ENCODE results near the gene RBMS1. TPM values are rescaled to one million over a fixed set of nuclear protein-coding genes. Genes with fewer than 3 reads are reported as not detected.

The RBMS1 gene
- total RNA-seq, 1 experiment from 2014 or later = 38.8 TPM

DNA sequence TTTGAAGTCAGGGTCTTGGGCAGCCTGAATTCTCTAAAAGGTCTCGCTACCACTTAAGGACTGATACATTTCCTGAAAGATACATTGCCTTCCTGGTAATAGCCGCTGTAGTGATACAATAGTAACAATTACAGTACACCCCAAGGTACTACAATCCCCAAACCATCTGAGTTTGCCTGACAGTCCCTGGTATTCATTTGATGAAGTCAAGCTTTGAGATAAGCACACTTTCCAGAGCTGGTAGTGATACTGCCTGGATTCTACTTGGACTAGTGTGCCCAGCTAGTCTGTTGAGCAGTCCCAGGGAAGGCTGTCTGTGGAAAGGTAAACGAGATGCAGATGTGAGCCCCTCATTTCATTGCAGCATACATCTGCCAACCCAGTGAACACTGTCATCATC, 269.1 kb downstream of the RBMS1 start:
- H2AFZ ChIP-seq (ENCODE audit: low read length) = no peak overlapping the region
- ATAC-seq (no peak), DNase-seq (no peak)
- H3K27ac ChIP-seq (ENCODE audit: low read length) = peak overlapping the region; percentile 87
- no peaks in the 10 kb centered on the region for H3K79me2 ChIP-seq (ENCODE audit: low read length)
- H4K20me1 ChIP-seq (ENCODE audit: low read length) = no peaks in the 10 kb centered on the region
- H3K9ac ChIP-seq (ENCODE audit: low read length) = peak overlapping the region; percentile 20; the same call in 1 of the 2 replicates
- ChIA-PET CTCF (no interaction called here), POLR2A (ENCODE audit: unreplicated experiment) (interaction anchor here (0.6 kb wide), 1 partner anchor 1804 kb away, joined by 17 read pairs; no protein-coding TSS in a partner anchor)
- no peaks in the 10 kb centered on the region for H3K9me3 ChIP-seq (ENCODE audit: low read length)
- peak overlapping the region; percentile 4; the same call in 1 of the 2 replicates for H3K4me3 ChIP-seq (ENCODE audit: low read length)
- peak overlapping the region; percentile 71 for H3K4me2 ChIP-seq (ENCODE audit: low read length)
- no peak for TF ChIP-seq EZH2 (IDR thresholded peaks at IDR 0.05; ENCODE audit: low read length, unreplicated experiment)
- no peak for TF ChIP-seq EZH2phosphoT487 (IDR thresholded peaks at IDR 0.05; ENCODE audit: borderline replicate concordance, low read length)
- TF ChIP-seq CTCF (conservative IDR thresholded peaks at IDR 0.05; ENCODE audit: low read depth, low read length) = no peak
- H3K36me3 ChIP-seq (ENCODE audit: low read depth, low read length) = no peaks in the 10 kb centered on the region
- intact Hi-C loops (cut with micrococcal nuclease) = loop anchor here (1.0 kb wide), 1 partner anchor 10 kb away; no protein-coding TSS in a partner anchor
- no TSS peak for BruUV-seq (replicated peaks)
- no peaks in the 10 kb centered on the region for H3K9me2 ChIP-seq (replicated peaks; ENCODE audit: low read length)
- peaks cover 98% of the 10 kb centered on the region for H3K4me1 ChIP-seq (ENCODE audit: insufficient read depth, low read length)
- H3F3A ChIP-seq (ENCODE audit: low read length, unreplicated experiment) = no peaks in the 10 kb centered on the region
- H3K27me3 ChIP-seq (ENCODE audit: low read length) = no peaks in the 10 kb centered on the region

DNA sequence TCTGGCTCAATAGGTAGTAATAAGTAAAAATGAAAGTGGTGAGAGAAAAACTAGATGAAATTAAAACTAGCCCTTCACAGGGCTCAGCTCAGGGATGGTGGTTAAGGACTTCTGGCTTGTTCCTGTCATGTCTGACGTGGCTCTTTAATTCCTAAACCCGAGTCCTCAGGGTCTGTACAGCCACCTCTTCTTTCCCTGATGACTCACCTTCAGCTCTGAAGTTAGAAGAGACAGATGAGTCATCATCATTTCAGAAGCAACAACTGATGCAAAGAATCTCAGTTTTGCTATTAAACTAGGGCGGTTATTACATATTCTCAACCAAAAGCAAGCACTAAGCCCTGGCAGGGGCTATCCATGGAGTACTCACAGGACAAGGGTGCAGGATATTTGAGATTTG, 269.5 kb downstream of the RBMS1 start:
- intact Hi-C loops (cut with micrococcal nuclease) = loop anchor here (1.0 kb wide), 1 partner anchor 10 kb away; no protein-coding TSS in a partner anchor
- H3K36me3 ChIP-seq (ENCODE audit: low read depth, low read length) = no peaks in the 10 kb centered on the region
- H3K4me1 ChIP-seq (ENCODE audit: insufficient read depth, low read length) = peaks cover 94% of the 10 kb centered on the region
- DNase-seq (peak; percentile 96), ATAC-seq (peak; percentile 69)
- H2AFZ ChIP-seq (ENCODE audit: low read length) = no peak overlapping the region
- no peaks in the 10 kb centered on the region for H3K9me3 ChIP-seq (ENCODE audit: low read length)
- ChIA-PET CTCF (interaction anchor here (0.6 to 0.8 kb wide), 2 partner anchors 10 to 15 kb away, joined by 3 to 5 read pairs; no protein-coding TSS in a partner anchor), POLR2A (ENCODE audit: unreplicated experiment) (interaction anchor here (0.5 to 0.7 kb wide), 3 partner anchors 28 to 1804 kb away, joined by 3 to 17 read pairs (median 4); no protein-coding TSS in a partner anchor)
- H3K79me2 ChIP-seq (ENCODE audit: low read length) = no peaks in the 10 kb centered on the region
- H4K20me1 ChIP-seq (ENCODE audit: low read length) = no peaks in the 10 kb centered on the region
- H3K9me2 ChIP-seq (replicated peaks; ENCODE audit: low read length) = no peaks in the 10 kb centered on the region
- TF ChIP-seq EZH2 (IDR thresholded peaks at IDR 0.05; ENCODE audit: low read length, unreplicated experiment) (no peak), CTCF (conservative IDR thresholded peaks at IDR 0.05; ENCODE audit: low read depth, low read length) (no peak), EZH2phosphoT487 (IDR thresholded peaks at IDR 0.05; ENCODE audit: borderline replicate concordance, low read length) (no peak)
- peak overlapping the region; percentile 28; the same call in 1 of the 2 replicates for H3K4me3 ChIP-seq (ENCODE audit: low read length)
- H3K9ac ChIP-seq (ENCODE audit: low read length) = peak overlapping the region; percentile 46
- no peaks in the 10 kb centered on the region for H3K27me3 ChIP-seq (ENCODE audit: low read length)
- no peaks in the 10 kb centered on the region for H3F3A ChIP-seq (ENCODE audit: low read length, unreplicated experiment)
- H3K4me2 ChIP-seq (ENCODE audit: low read length) = peak overlapping the region; percentile 71
- peak overlapping the region; percentile 87 for H3K27ac ChIP-seq (ENCODE audit: low read length)
- no TSS peak for BruUV-seq (replicated peaks)

DNA sequence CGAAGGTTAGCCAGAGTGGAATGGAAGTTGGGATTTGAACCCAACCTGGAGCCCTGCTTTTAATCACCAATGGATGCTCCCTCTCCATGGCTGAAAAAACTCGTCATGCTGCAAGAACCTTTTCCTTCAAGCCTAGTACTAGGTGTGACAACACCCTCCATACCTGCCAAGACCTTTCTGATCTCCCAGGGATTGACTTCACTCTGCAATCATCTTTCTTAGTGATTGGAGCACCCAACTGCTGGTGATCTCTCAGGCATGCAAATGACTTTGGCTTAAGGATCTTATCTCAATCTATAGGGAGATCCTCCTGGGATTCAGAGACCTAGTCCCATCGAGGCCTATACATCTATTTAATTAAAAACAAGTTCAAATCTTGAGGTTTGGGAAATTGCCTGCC, 270.0 kb downstream of the RBMS1 start:
- Histone ChIP-seq H3K27me3 (ENCODE audit: low read length) (no peaks in the 10 kb centered on the region), H3K27ac (ENCODE audit: low read length) (peak overlapping the region; percentile 87), H3K4me2 (ENCODE audit: low read length) (peak overlapping the region; percentile 71), H3K36me3 (ENCODE audit: low read depth, low read length) (no peaks in the 10 kb centered on the region), H4K20me1 (ENCODE audit: low read length) (no peaks in the 10 kb centered on the region), H3F3A (ENCODE audit: low read length, unreplicated experiment) (no peaks in the 10 kb centered on the region), H3K9ac (ENCODE audit: low read length) (peak overlapping the region; percentile 46), H3K79me2 (ENCODE audit: low read length) (no peaks in the 10 kb centered on the region), H3K9me3 (ENCODE audit: low read length) (no peaks in the 10 kb centered on the region), H3K4me3 (ENCODE audit: low read length) (peak overlapping the region; percentile 28; the same call in 1 of the 2 replicates), H3K4me1 (ENCODE audit: insufficient read depth, low read length) (peaks cover 89% of the 10 kb centered on the region), H2AFZ (ENCODE audit: low read length) (no peak overlapping the region), H3K9me2 (replicated peaks; ENCODE audit: low read length) (no peaks in the 10 kb centered on the region)
- DNase-seq = no peak
- no TSS peak for BruUV-seq (replicated peaks)
- TF ChIP-seq EZH2 (IDR thresholded peaks at IDR 0.05; ENCODE audit: low read length, unreplicated experiment) = no peak
- TF ChIP-seq CTCF (conservative IDR thresholded peaks at IDR 0.05; ENCODE audit: low read depth, low read length) = no peak
- TF ChIP-seq EZH2phosphoT487 (IDR thresholded peaks at IDR 0.05; ENCODE audit: borderline replicate concordance, low read length) = no peak
- intact Hi-C loops (cut with micrococcal nuclease) = no loop called here
- POLR2A ChIA-PET (ENCODE audit: unreplicated experiment) = interaction anchor here (0.5 to 0.7 kb wide), 2 partner anchors 29 to 144 kb away, joined by 3 to 4 read pairs; no protein-coding TSS in a partner anchor
- CTCF ChIA-PET = interaction anchor here (0.6 to 0.8 kb wide), 2 partner anchors 9 to 15 kb away, joined by 3 to 5 read pairs; no protein-coding TSS in a partner anchor
- ATAC-seq = no peak
